IgD-negative memory B cell (primary cell): ENCODE results near the gene LIG1. TPM values are rescaled to one million over a fixed set of nuclear protein-coding genes. Genes with fewer than 3 reads are reported as not detected.

ENCODE experiments used
- H3K27ac Mint-ChIP-seq, 3 donors: one replicate each; pipeline ENCODE4 v1.8.0; 2020 to 2022; ENCODE audit warnings: mild to moderate bottlenecking in 3 of 3, mixed read lengths in 3 of 3, moderate library complexity in 1 of 3
- H3K27me3 Mint-ChIP-seq: one replicate; pipeline ENCODE4 v1.8.0; 2021; ENCODE audit warnings: mixed read lengths
- H3K36me3 Mint-ChIP-seq: one replicate; pipeline ENCODE4 v1.8.0; 2020; ENCODE audit warnings: mild to moderate bottlenecking, mixed read lengths
- H3K4me1 Mint-ChIP-seq, 3 donors: one replicate each; pipeline ENCODE4 v1.8.0; 2020 to 2022; ENCODE audit warnings: mixed read lengths in 3 of 3, mild to moderate bottlenecking in 1 of 3
- H3K4me3 Mint-ChIP-seq, 4 donors: one replicate each; pipeline ENCODE4 v1.8.0; 2020 to 2022; ENCODE audit warnings: mild to moderate bottlenecking in 4 of 4, mixed read lengths in 4 of 4, moderate library complexity in 3 of 4
- H3K9me3 Mint-ChIP-seq, 3 donors: one replicate each; pipeline ENCODE4 v1.8.0; 2020 to 2021; ENCODE audit warnings: mixed read lengths in 3 of 3, mild to moderate bottlenecking in 1 of 3
- polyA plus RNA-seq: library from polyadenylated mRNA; unstranded; fragments of 300-500 nt; fragmentation: Illumina TruSeq; gene quantifications from one replicate; pipeline ENCODE4 v1.2.3, GENCODE V29; 2021

The LIG1 gene
- polyA plus RNA-seq, 1 donor from 2014 or later = 30.1 TPM

- H3K9me3 Mint-ChIP-seq = no peaks in the 10 kb centered on the region
- H3K4me1 Mint-ChIP-seq = peaks cover 14 to 18% (median 15%) of the 10 kb centered on the region in 3 donors
- H3K27me3 Mint-ChIP-seq = no peaks in the 10 kb centered on the region
- peaks cover 15% of the 10 kb centered on the region for H3K36me3 Mint-ChIP-seq
- H3K4me3 Mint-ChIP-seq = no peak overlapping the region
- no peak overlapping the region for H3K27ac Mint-ChIP-seq
Observed at GRCh38 chr19:48121066-48121465, 49.1 kb downstream of the LIG1 start.

GRCh38 chr19:48120505-48120904 is 49.6 kb downstream of the LIG1 start:
- H3K27ac Mint-ChIP-seq = peak overlapping the region in 1 of 3 donors; percentile 47
- no peak overlapping the region for H3K4me3 Mint-ChIP-seq
- H3K27me3 Mint-ChIP-seq = no peaks in the 10 kb centered on the region
- no peaks in the 10 kb centered on the region for H3K9me3 Mint-ChIP-seq
- H3K36me3 Mint-ChIP-seq = peaks cover 15% of the 10 kb centered on the region
- peaks cover 14 to 18% (median 15%) of the 10 kb centered on the region in 3 donors for H3K4me1 Mint-ChIP-seq

- H3K27me3 Mint-ChIP-seq = no peaks in the 10 kb centered on the region
- H3K9me3 Mint-ChIP-seq = no peaks in the 10 kb centered on the region
- peaks cover 12% of the 10 kb centered on the region for H3K36me3 Mint-ChIP-seq
- H3K27ac Mint-ChIP-seq = peak overlapping the region; percentile 59 to 97 (median 94)
- H3K4me3 Mint-ChIP-seq = peak overlapping the region in 2 of 4 donors; percentile 12 to 38
- H3K4me1 Mint-ChIP-seq = peaks cover 14 to 18% (median 17%) of the 10 kb centered on the region in 3 donors
Observed at GRCh38 chr19:48118131-48118517, 52.0 kb downstream of the LIG1 start.

GRCh38 chr19:48117515-48118130 is 52.5 kb downstream of the LIG1 start:
- Mint-ChIP-seq H3K27me3 (no peaks in the 10 kb centered on the region), H3K36me3 (peaks cover 12% of the 10 kb centered on the region), H3K9me3 (no peaks in the 10 kb centered on the region), H3K4me1 (peaks cover 14 to 18% (median 17%) of the 10 kb centered on the region in 3 donors), H3K27ac (peak overlapping the region; percentile 59 to 97 (median 94)), H3K4me3 (peak overlapping the region in 2 of 4 donors; percentile 12 to 38)

- H3K27me3 Mint-ChIP-seq = no peaks in the 10 kb centered on the region
- H3K27ac Mint-ChIP-seq = peak overlapping the region in 1 of 3 donors; percentile 65
- peaks cover 9% of the 10 kb centered on the region for H3K36me3 Mint-ChIP-seq
- H3K9me3 Mint-ChIP-seq = no peaks in the 10 kb centered on the region
- peaks cover 13 to 18% (median 14%) of the 10 kb centered on the region in 3 donors for H3K4me1 Mint-ChIP-seq
- H3K4me3 Mint-ChIP-seq = no peak overlapping the region
Observed at GRCh38 chr19:48113190-48113917, 56.8 kb downstream of the LIG1 start.

GRCh38 chr19:48111280-48111679 is 58.9 kb downstream of the LIG1 start:
- peaks cover 7 to 18% (median 15%) of the 10 kb centered on the region in 3 donors for H3K4me1 Mint-ChIP-seq
- H3K4me3 Mint-ChIP-seq = peak overlapping the region in 3 of 4 donors; percentile 83 to 93 (median 87)
- no peaks in the 10 kb centered on the region for H3K9me3 Mint-ChIP-seq
- no peaks in the 10 kb centered on the region for H3K27me3 Mint-ChIP-seq
- H3K36me3 Mint-ChIP-seq = peaks cover 3% of the 10 kb centered on the region
- peak overlapping the region; percentile 92 to 97 (median 93) for H3K27ac Mint-ChIP-seq

GRCh38 chr19:48110350-48110966 is 59.7 kb downstream of the LIG1 start, which contains the start of gene PLA2G4C:
TSS of gene PLA2G4C (minus strand) at chr19:48110817. CDS start at chr19:48106529, 4,288 bp downstream.
- Mint-ChIP-seq H3K4me1 (peaks cover 7 to 18% (median 15%) of the 10 kb centered on the region in 3 donors), H3K27ac (peak within 1 kb of the TSS; percentile 92 to 97 (median 93)), H3K36me3 (peaks cover 3% of the 10 kb centered on the region), H3K9me3 (no peaks in the 10 kb centered on the region), H3K4me3 (peak within 1 kb of the TSS; percentile 83 to 93 (median 90)), H3K27me3 (no peaks in the 10 kb centered on the region)

GRCh38 chr19:48108997-48109782 is 61.0 kb downstream of the LIG1 start:
- Mint-ChIP-seq H3K27ac (peak overlapping the region in 1 of 3 donors; percentile 33), H3K36me3 (peaks cover 3% of the 10 kb centered on the region), H3K9me3 (no peaks in the 10 kb centered on the region), H3K4me3 (peak overlapping the region in 3 of 4 donors; percentile 32 to 71 (median 52)), H3K27me3 (no peaks in the 10 kb centered on the region), H3K4me1 (peaks cover 7 to 16% (median 15%) of the 10 kb centered on the region in 3 donors)

GRCh38 chr19:48103922-48104321 is 66.2 kb downstream of the LIG1 start:
- peaks cover 11% of the 10 kb centered on the region for H3K36me3 Mint-ChIP-seq
- peaks cover 0 to 4% (median 0%) of the 10 kb centered on the region in 3 donors for H3K9me3 Mint-ChIP-seq
- no peak overlapping the region for H3K27ac Mint-ChIP-seq
- peaks cover 3 to 8% (median 8%) of the 10 kb centered on the region in 3 donors for H3K4me1 Mint-ChIP-seq
- no peak overlapping the region for H3K4me3 Mint-ChIP-seq
- H3K27me3 Mint-ChIP-seq = no peaks in the 10 kb centered on the region

- Mint-ChIP-seq H3K4me3 (no peak overlapping the region), H3K36me3 (peaks cover 11% of the 10 kb centered on the region), H3K27me3 (no peaks in the 10 kb centered on the region), H3K4me1 (peaks cover 3 to 8% (median 8%) of the 10 kb centered on the region in 3 donors), H3K27ac (no peak overlapping the region), H3K9me3 (peaks cover 0 to 4% (median 0%) of the 10 kb centered on the region in 3 donors)
Observed at GRCh38 chr19:48102870-48103751, 67.0 kb downstream of the LIG1 start.

GRCh38 chr19:48095612-48096175 is 74.5 kb downstream of the LIG1 start:
- no peaks in the 10 kb centered on the region for H3K4me1 Mint-ChIP-seq
- peaks cover 18% of the 10 kb centered on the region for H3K36me3 Mint-ChIP-seq
- no peak overlapping the region for H3K27ac Mint-ChIP-seq
- no peak overlapping the region for H3K4me3 Mint-ChIP-seq
- H3K9me3 Mint-ChIP-seq = peaks cover 0 to 19% (median 11%) of the 10 kb centered on the region in 3 donors
- H3K27me3 Mint-ChIP-seq = no peaks in the 10 kb centered on the region

GRCh38 chr19:48094855-48095203 is 75.3 kb downstream of the LIG1 start:
- no peak overlapping the region for H3K4me3 Mint-ChIP-seq
- no peaks in the 10 kb centered on the region for H3K27me3 Mint-ChIP-seq
- peaks cover 0 to 3% (median 0%) of the 10 kb centered on the region in 3 donors for H3K4me1 Mint-ChIP-seq
- peaks cover 18% of the 10 kb centered on the region for H3K36me3 Mint-ChIP-seq
- H3K9me3 Mint-ChIP-seq = peaks cover 0 to 19% (median 15%) of the 10 kb centered on the region in 3 donors
- no peak overlapping the region for H3K27ac Mint-ChIP-seq

GRCh38 chr19:48094129-48094854 is 75.9 kb downstream of the LIG1 start:
- Mint-ChIP-seq H3K9me3 (peaks cover 0 to 19% (median 15%) of the 10 kb centered on the region in 3 donors), H3K27me3 (no peaks in the 10 kb centered on the region), H3K4me3 (no peak overlapping the region), H3K36me3 (peaks cover 18% of the 10 kb centered on the region), H3K27ac (no peak overlapping the region), H3K4me1 (peaks cover 0 to 3% (median 0%) of the 10 kb centered on the region in 3 donors)
